ENCODE measurements around the gene AGMO. TPM values are rescaled to one million over a fixed set of nuclear protein-coding genes. Genes with fewer than 3 reads are reported as not detected.

AGMO gene
- polyA plus RNA-seq, 1 donor from 2014 or later = not detected

DNA sequence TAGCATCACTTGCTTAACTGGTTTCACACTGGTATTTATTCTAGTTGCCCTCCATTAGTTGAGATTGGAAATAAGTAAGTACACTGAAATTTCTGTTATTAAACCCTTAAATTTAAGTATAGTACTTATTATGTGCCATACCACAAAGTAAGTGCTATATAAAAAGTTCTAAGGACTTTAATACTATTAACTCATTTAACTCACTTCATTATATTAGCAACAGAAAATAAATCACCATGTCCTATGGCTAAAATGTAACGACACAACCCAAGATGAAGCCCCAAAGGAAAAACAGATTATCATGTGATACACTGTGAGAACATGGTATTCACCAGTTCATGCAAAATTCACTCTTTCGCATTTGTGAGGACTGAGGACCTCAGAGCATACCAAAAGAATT, 70.5 kb downstream of the AGMO start:
- no peaks in the 10 kb centered on the region for H3K9me2 ChIP-seq (ENCODE audit: insufficient read depth, low read length)
- H3K36me3 ChIP-seq (ENCODE audit: insufficient read depth, low read length) = no peaks in the 10 kb centered on the region
- no peaks in the 10 kb centered on the region for H3K79me2 ChIP-seq (replicated peaks; ENCODE audit: insufficient read depth, low read length)
- H3K27ac ChIP-seq (ENCODE audit: low read length) = no peak overlapping the region
- TF ChIP-seq, protein P1, sequence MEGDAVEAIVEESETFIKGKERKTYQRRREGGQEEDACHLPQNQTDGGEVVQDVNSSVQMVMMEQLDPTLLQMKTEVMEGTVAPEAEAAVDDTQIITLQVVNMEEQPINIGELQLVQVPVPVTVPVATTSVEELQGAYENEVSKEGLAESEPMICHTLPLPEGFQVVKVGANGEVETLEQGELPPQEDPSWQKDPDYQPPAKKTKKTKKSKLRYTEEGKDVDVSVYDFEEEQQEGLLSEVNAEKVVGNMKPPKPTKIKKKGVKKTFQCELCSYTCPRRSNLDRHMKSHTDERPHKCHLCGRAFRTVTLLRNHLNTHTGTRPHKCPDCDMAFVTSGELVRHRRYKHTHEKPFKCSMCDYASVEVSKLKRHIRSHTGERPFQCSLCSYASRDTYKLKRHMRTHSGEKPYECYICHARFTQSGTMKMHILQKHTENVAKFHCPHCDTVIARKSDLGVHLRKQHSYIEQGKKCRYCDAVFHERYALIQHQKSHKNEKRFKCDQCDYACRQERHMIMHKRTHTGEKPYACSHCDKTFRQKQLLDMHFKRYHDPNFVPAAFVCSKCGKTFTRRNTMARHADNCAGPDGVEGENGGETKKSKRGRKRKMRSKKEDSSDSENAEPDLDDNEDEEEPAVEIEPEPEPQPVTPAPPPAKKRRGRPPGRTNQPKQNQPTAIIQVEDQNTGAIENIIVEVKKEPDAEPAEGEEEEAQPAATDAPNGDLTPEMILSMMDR (IDR thresholded peaks at IDR 0.05; ENCODE audit: poor library complexity, severe bottlenecking) = no peak
- no peak for TF ChIP-seq RAD21 (conservative IDR thresholded peaks at IDR 0.05)
- TF ChIP-seq EP300 (conservative IDR thresholded peaks at IDR 0.05; ENCODE audit: poor library complexity, severe bottlenecking) = no peak
- TF ChIP-seq MXI1 (conservative IDR thresholded peaks at IDR 0.05; ENCODE audit: poor library complexity, severe bottlenecking) = no peak
- no peak for TF ChIP-seq SMC3 (conservative IDR thresholded peaks at IDR 0.05; ENCODE audit: poor library complexity)
- no peak for TF ChIP-seq EZH2 (IDR thresholded peaks at IDR 0.05; ENCODE audit: borderline replicate concordance, insufficient read depth, low read length, poor library complexity, severe bottlenecking)
- TF ChIP-seq, protein P2, sequence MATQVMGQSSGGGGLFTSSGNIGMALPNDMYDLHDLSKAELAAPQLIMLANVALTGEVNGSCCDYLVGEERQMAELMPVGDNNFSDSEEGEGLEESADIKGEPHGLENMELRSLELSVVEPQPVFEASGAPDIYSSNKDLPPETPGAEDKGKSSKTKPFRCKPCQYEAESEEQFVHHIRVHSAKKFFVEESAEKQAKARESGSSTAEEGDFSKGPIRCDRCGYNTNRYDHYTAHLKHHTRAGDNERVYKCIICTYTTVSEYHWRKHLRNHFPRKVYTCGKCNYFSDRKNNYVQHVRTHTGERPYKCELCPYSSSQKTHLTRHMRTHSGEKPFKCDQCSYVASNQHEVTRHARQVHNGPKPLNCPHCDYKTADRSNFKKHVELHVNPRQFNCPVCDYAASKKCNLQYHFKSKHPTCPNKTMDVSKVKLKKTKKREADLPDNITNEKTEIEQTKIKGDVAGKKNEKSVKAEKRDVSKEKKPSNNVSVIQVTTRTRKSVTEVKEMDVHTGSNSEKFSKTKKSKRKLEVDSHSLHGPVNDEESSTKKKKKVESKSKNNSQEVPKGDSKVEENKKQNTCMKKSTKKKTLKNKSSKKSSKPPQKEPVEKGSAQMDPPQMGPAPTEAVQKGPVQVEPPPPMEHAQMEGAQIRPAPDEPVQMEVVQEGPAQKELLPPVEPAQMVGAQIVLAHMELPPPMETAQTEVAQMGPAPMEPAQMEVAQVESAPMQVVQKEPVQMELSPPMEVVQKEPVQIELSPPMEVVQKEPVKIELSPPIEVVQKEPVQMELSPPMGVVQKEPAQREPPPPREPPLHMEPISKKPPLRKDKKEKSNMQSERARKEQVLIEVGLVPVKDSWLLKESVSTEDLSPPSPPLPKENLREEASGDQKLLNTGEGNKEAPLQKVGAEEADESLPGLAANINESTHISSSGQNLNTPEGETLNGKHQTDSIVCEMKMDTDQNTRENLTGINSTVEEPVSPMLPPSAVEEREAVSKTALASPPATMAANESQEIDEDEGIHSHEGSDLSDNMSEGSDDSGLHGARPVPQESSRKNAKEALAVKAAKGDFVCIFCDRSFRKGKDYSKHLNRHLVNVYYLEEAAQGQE (IDR thresholded peaks at IDR 0.05; ENCODE audit: borderline replicate concordance) = no peak
- no peak for TF ChIP-seq TAF1 (IDR thresholded peaks at IDR 0.05; ENCODE audit: low read depth)
- no peak for TF ChIP-seq POLR2AphosphoS5 (IDR thresholded peaks at IDR 0.05)
- H4K20me1 ChIP-seq (ENCODE audit: insufficient read depth) = no peaks in the 10 kb centered on the region
- H3K27me3 ChIP-seq (ENCODE audit: insufficient read depth, low read depth, low read length) = no peaks in the 10 kb centered on the region
- H3K9me3 ChIP-seq (ENCODE audit: low read length) = no peaks in the 10 kb centered on the region
- H3K4me3 ChIP-seq (ENCODE audit: low read length) = no peak overlapping the region
- H2AFZ ChIP-seq (ENCODE audit: low read depth, low read length) = no peak overlapping the region
- H3F3A ChIP-seq (ENCODE audit: insufficient read depth, low read length, poor library complexity, severe bottlenecking) = no peaks in the 10 kb centered on the region
- H3K9ac ChIP-seq (ENCODE audit: low read length) = no peak overlapping the region
- H3K4me2 ChIP-seq (ENCODE audit: low read length) = no peak overlapping the region

DNA sequence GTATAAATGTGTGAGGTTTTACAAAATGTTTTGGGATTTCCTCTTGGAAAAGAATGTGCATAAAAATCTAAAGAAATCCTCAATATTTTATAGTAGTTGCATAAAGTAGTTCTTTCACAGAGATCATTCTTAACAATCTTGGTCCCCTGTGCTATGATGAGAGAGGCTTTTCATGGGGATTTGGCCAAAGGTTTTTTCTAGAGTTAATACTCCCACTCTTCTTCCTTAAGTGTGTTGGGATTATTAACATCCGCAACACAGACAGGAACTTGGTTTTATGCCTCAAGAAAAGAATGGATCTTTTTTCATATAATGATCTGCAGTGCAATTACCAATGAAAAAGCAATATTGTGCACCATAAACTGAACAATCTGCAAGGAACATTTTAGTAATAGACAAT, 71.5 kb downstream of the AGMO start:
- Histone ChIP-seq H3K9ac (ENCODE audit: low read length) (no peak overlapping the region), H3F3A (ENCODE audit: insufficient read depth, low read length, poor library complexity, severe bottlenecking) (no peaks in the 10 kb centered on the region), H3K36me3 (ENCODE audit: insufficient read depth, low read length) (no peaks in the 10 kb centered on the region), H3K9me2 (ENCODE audit: insufficient read depth, low read length) (no peaks in the 10 kb centered on the region), H3K4me2 (ENCODE audit: low read length) (no peak overlapping the region), H3K79me2 (replicated peaks; ENCODE audit: insufficient read depth, low read length) (no peaks in the 10 kb centered on the region), H2AFZ (ENCODE audit: low read depth, low read length) (no peak overlapping the region), H3K27me3 (ENCODE audit: insufficient read depth, low read depth, low read length) (no peaks in the 10 kb centered on the region), H3K9me3 (ENCODE audit: low read length) (no peaks in the 10 kb centered on the region), H4K20me1 (ENCODE audit: insufficient read depth) (no peaks in the 10 kb centered on the region), H3K27ac (ENCODE audit: low read length) (no peak overlapping the region), H3K4me3 (ENCODE audit: low read length) (no peak overlapping the region)
- TF ChIP-seq TAF1 (IDR thresholded peaks at IDR 0.05; ENCODE audit: low read depth) (no peak), SMC3 (conservative IDR thresholded peaks at IDR 0.05; ENCODE audit: poor library complexity) (no peak), MXI1 (conservative IDR thresholded peaks at IDR 0.05; ENCODE audit: poor library complexity, severe bottlenecking) (no peak)

DNA sequence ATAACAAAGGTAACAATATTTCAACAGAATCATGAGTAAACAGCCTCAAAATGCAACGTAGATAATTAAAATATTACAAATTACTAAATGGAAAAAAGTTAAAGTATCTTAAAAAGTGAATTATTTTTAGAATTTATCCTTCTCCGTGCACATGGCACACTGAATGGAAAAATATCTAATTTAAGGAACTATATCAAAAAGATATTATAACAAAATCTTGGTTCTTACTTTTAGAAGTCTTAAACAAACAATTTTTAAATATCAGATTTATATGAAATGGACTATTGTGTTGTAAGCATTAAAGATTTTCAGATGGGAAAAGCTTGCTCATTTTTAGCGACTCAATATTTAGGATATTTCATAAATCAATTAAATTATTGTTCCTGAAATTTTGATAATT, 72.0 kb downstream of the AGMO start:
- H3K9me3 ChIP-seq (ENCODE audit: low read length) = no peaks in the 10 kb centered on the region
- H3K9ac ChIP-seq (ENCODE audit: low read length) = no peak overlapping the region
- no peak overlapping the region for H3K4me3 ChIP-seq (ENCODE audit: low read length)
- H3K4me2 ChIP-seq (ENCODE audit: low read length) = no peak overlapping the region
- H3K9me2 ChIP-seq (ENCODE audit: insufficient read depth, low read length) = no peaks in the 10 kb centered on the region
- no peaks in the 10 kb centered on the region for H3K36me3 ChIP-seq (ENCODE audit: insufficient read depth, low read length)
- no peaks in the 10 kb centered on the region for H3K27me3 ChIP-seq (ENCODE audit: insufficient read depth, low read depth, low read length)
- H3F3A ChIP-seq (ENCODE audit: insufficient read depth, low read length, poor library complexity, severe bottlenecking) = no peaks in the 10 kb centered on the region
- TF ChIP-seq TAF1 (IDR thresholded peaks at IDR 0.05; ENCODE audit: low read depth) = no peak
- no peak for TF ChIP-seq RAD21 (conservative IDR thresholded peaks at IDR 0.05)
- TF ChIP-seq EZH2 (IDR thresholded peaks at IDR 0.05; ENCODE audit: borderline replicate concordance, insufficient read depth, low read length, poor library complexity, severe bottlenecking) = no peak
- TF ChIP-seq MXI1 (conservative IDR thresholded peaks at IDR 0.05; ENCODE audit: poor library complexity, severe bottlenecking) = no peak
- no peak for TF ChIP-seq EP300 (conservative IDR thresholded peaks at IDR 0.05; ENCODE audit: poor library complexity, severe bottlenecking)
- TF ChIP-seq SMC3 (conservative IDR thresholded peaks at IDR 0.05; ENCODE audit: poor library complexity) = no peak
- TF ChIP-seq, protein P1 (IDR thresholded peaks at IDR 0.05; ENCODE audit: poor library complexity, severe bottlenecking) = no peak
- TF ChIP-seq, protein P2 (IDR thresholded peaks at IDR 0.05; ENCODE audit: borderline replicate concordance) = no peak
- no peaks in the 10 kb centered on the region for H4K20me1 ChIP-seq (ENCODE audit: insufficient read depth)
- H2AFZ ChIP-seq (ENCODE audit: low read depth, low read length) = no peak overlapping the region
- H3K79me2 ChIP-seq (replicated peaks; ENCODE audit: insufficient read depth, low read length) = no peaks in the 10 kb centered on the region
- no peak overlapping the region for H3K27ac ChIP-seq (ENCODE audit: low read length)

Data from neural cell (in vitro differentiated cells).